H1 (cell line): Measurements from ENCODE around the gene ANGPTL2. TPM values are rescaled to one million over a fixed set of nuclear protein-coding genes. Genes with fewer than 3 reads are reported as not detected.
A peak's percentile ranks its signal among the peaks of the same experiment; 100 is the strongest.

ENCODE experiments used
- CTCF ChIA-PET: fragments of 300-600 bp; sonication (Branson Sonifier 250); formaldehyde crosslinking; loops from one replicate; lab custom pipeline; 2021; ENCODE audit not compliant: partially characterized antibody; lab: Charles Lee
- POLR2A ChIA-PET: fragments of 300-600 bp; sonication (Branson Sonifier 250); formaldehyde crosslinking; loops from one replicate; lab custom pipeline; 2021; ENCODE audit warnings: inconsistent platforms; ENCODE audit not compliant: partially characterized antibody; lab: Charles Lee
- DNase-seq, 2 experiments: peaks; one replicate each; pipeline versions ENCODE4 v3.0.0 to v3.0.0-alpha.2; 2010 to 2022; ENCODE audit warnings: low spot score in 2 of 2, low read depth in 1 of 2, mixed read lengths in 1 of 2
- FAIRE-seq: peaks from 2 replicates; lab custom pipeline; 2011; peaks lifted over from hg19 to GRCh38; lab: Jason Lieb, UNC
- H2AFZ ChIP-seq: 2 replicates; pipeline ENCODE4 v1.8.1; 2012; ENCODE audit warnings: low read length, inconsistent platforms
- H2AK5ac ChIP-seq: 2 replicates; pipeline ENCODE4 v1.6.1; 2013; ENCODE audit warnings: low read depth, low read length
- H2BK120ac ChIP-seq: replicated peaks from 2 replicates; pipeline ENCODE3; 2013; ENCODE audit warnings: low read depth, low read length, inconsistent platforms
- H2BK12ac ChIP-seq: 2 replicates; pipeline ENCODE4 v1.6.1; 2013; ENCODE audit warnings: low read depth, low read length
- H2BK15ac ChIP-seq: 2 replicates; pipeline ENCODE4 v1.6.1; 2013; ENCODE audit warnings: low read length
- H2BK20ac ChIP-seq: 2 replicates; pipeline ENCODE4 v1.6.1; 2013; ENCODE audit warnings: low read length
- H2BK5ac ChIP-seq: 2 replicates; pipeline ENCODE4 v1.6.1; 2013; ENCODE audit warnings: low read depth, low read length
- H3K14ac ChIP-seq: 2 replicates; pipeline ENCODE4 v1.6.1; 2013; ENCODE audit warnings: inconsistent platforms; ENCODE audit not compliant: insufficient read length
- H3K18ac ChIP-seq: 2 replicates; pipeline ENCODE4 v1.6.1; 2013; ENCODE audit warnings: low read length; ENCODE audit errors: extremely low read depth
- H3K23ac ChIP-seq: 2 replicates; pipeline ENCODE4 v1.6.1; 2013; ENCODE audit warnings: inconsistent platforms; ENCODE audit not compliant: insufficient read length
- H3K23me2 ChIP-seq: 2 replicates; pipeline ENCODE4 v1.6.1; 2013; ENCODE audit warnings: low read depth, low read length
- H3K27ac ChIP-seq: 2 replicates; pipeline ENCODE4 v1.6.1; 2011; ENCODE audit warnings: low read depth, low read length, inconsistent platforms
- H3K27me3 ChIP-seq, 4 experiments: replicated peaks in 1 of 4; 1 replicate in 1 of 4; 2 replicates in 3 of 4; pipeline versions ENCODE4 v1.6.1 to v1.8.1; 2011 to 2013; ENCODE audit warnings: low read length in 3 of 4, mild to moderate bottlenecking in 3 of 4, inconsistent platforms in 2 of 4, mixed read lengths in 2 of 4, moderate library complexity in 1 of 4; ENCODE audit not compliant: control insufficient read depth in 3 of 4, insufficient read depth in 3 of 4; ENCODE audit errors: extremely low read depth in 1 of 4
- H3K36me3 ChIP-seq, 4 experiments: 2 replicates each; pipeline versions ENCODE4 v1.6.1 to v1.8.1; 2011 to 2013; ENCODE audit warnings: mild to moderate bottlenecking in 4 of 4, low read length in 3 of 4, moderate library complexity in 2 of 4, control low read depth in 1 of 4, inconsistent platforms in 1 of 4; ENCODE audit not compliant: insufficient read depth in 4 of 4, control insufficient read depth in 2 of 4
- H3K4ac ChIP-seq: replicated peaks from 2 replicates; pipeline ENCODE3; 2013; ENCODE audit warnings: low read length, low read depth, mixed read lengths, inconsistent platforms; ENCODE audit not compliant: insufficient read length
- H3K4me1 ChIP-seq, 4 experiments: replicated peaks in 1 of 4; 1 replicate in 1 of 4; 2 replicates in 3 of 4; pipeline versions ENCODE4 v1.6.1 to v1.8.1; 2011 to 2013; ENCODE audit warnings: low read length in 3 of 4, inconsistent platforms in 2 of 4, mixed read lengths in 1 of 4; ENCODE audit not compliant: insufficient read depth in 4 of 4, control insufficient read depth in 3 of 4
- H3K4me2 ChIP-seq, 2 experiments: 2 replicates each; pipeline versions ENCODE4 v1.6.1 to v1.8.1; 2011 to 2013; ENCODE audit warnings: low read depth in 2 of 2, low read length in 2 of 2, control low read depth in 1 of 2, inconsistent platforms in 1 of 2, mild to moderate bottlenecking in 1 of 2; ENCODE audit not compliant: insufficient read depth in 1 of 2
- H3K4me3 ChIP-seq, 4 experiments: fragments of 200-600, 300-600 bp in 1 of 4; sonication (generic), shearing (Covaris generic), sonication (Bioruptor Twin) in 1 of 4; 2 replicates each; pipeline versions ENCODE4 v1.5.1 to v1.8.1; 2011 to 2016; ENCODE audit warnings: low read length in 4 of 4, low read depth in 3 of 4, control low read depth in 2 of 4, inconsistent platforms in 2 of 4, mild to moderate bottlenecking in 2 of 4, mixed read lengths in 1 of 4, moderate library complexity in 1 of 4; ENCODE audit not compliant: insufficient read depth in 2 of 4; ENCODE audit errors: extremely low read depth in 1 of 4
- H3K56ac ChIP-seq: replicated peaks from 2 replicates; pipeline ENCODE3; 2013; ENCODE audit warnings: low read depth, mild to moderate bottlenecking, mixed read lengths, low read length, inconsistent platforms; ENCODE audit not compliant: insufficient read length
- H3K79me1 ChIP-seq: 2 replicates; pipeline ENCODE4 v1.6.1; 2013; ENCODE audit warnings: low read depth, low read length, control low read depth
- H3K79me2 ChIP-seq, 2 experiments: 2 replicates each; pipeline versions ENCODE4 v1.6.1 to v1.8.1; 2012 to 2013; ENCODE audit warnings: low read length in 2 of 2, mild to moderate bottlenecking in 2 of 2, inconsistent platforms in 1 of 2; ENCODE audit not compliant: insufficient read depth in 2 of 2, control insufficient read depth in 1 of 2
- H3K9ac ChIP-seq, 4 experiments: replicated peaks in 1 of 4; 1 replicate in 1 of 4; 2 replicates in 3 of 4; pipeline versions ENCODE4 v1.6.1 to v1.8.1; 2011 to 2013; ENCODE audit warnings: low read depth in 3 of 4, low read length in 3 of 4, control low read depth in 2 of 4, mild to moderate bottlenecking in 2 of 4, moderate library complexity in 2 of 4, inconsistent platforms in 1 of 4; ENCODE audit errors: extremely low read depth in 1 of 4
- H3K9me3 ChIP-seq, 2 experiments: 2 replicates each; pipeline versions ENCODE4 v1.6.1 to v1.8.1; 2012 to 2013; ENCODE audit warnings: mild to moderate bottlenecking in 2 of 2, moderate library complexity in 2 of 2, control low read depth in 1 of 2, inconsistent platforms in 1 of 2, low read depth in 1 of 2, low read length in 1 of 2, mixed read lengths in 1 of 2; ENCODE audit not compliant: insufficient read depth in 2 of 2
- H4K20me1 ChIP-seq, 2 experiments: replicated peaks in 1 of 2; 2 replicates each; pipeline versions ENCODE3 to v1.8.1; 2011 to 2013; ENCODE audit warnings: inconsistent platforms in 2 of 2, low read length in 2 of 2, mild to moderate bottlenecking in 1 of 2; ENCODE audit not compliant: insufficient read depth in 2 of 2, control insufficient read depth in 1 of 2
- H4K5ac ChIP-seq: 2 replicates; pipeline ENCODE4 v1.6.1; 2013; ENCODE audit warnings: low read length, low read depth, mixed read lengths, inconsistent platforms; ENCODE audit not compliant: insufficient read length
- H4K8ac ChIP-seq: 2 replicates; pipeline ENCODE4 v1.8.0; 2013; ENCODE audit warnings: mild to moderate bottlenecking, moderate library complexity, low read length, inconsistent platforms; ENCODE audit not compliant: insufficient read depth; ENCODE audit errors: extremely low read depth
- H4K91ac ChIP-seq: replicated peaks from 2 replicates; pipeline ENCODE3; 2013; ENCODE audit warnings: low read length, mixed read lengths, inconsistent platforms; ENCODE audit not compliant: insufficient read length
- JUN ChIP-seq: IDR thresholded peaks from 2 replicates; pipeline ENCODE4 v1.6.1; 2011; ENCODE audit warnings: low read depth, mild to moderate bottlenecking, improper control_type of control experiment, low read length
- JUND ChIP-seq: IDR thresholded peaks from 2 replicates; pipeline ENCODE4 v1.6.1; 2011; ENCODE audit warnings: mild to moderate bottlenecking, improper control_type of control experiment, low read length
- KDM1A ChIP-seq: fragments of 200-600, 300-600 bp; sonication (generic); IDR thresholded peaks from 2 replicates; pipeline ENCODE4 v1.7.1; 2016; ENCODE audit warnings: mild to moderate bottlenecking, low read length, borderline replicate concordance
- NANOG ChIP-seq: IDR thresholded peaks from 2 replicates; pipeline ENCODE4 v1.6.1; 2011; ENCODE audit warnings: low read length, low read depth, mild to moderate bottlenecking, inconsistent platforms; ENCODE audit not compliant: insufficient read depth, poor library complexity, severe bottlenecking
- POLR2AphosphoS5 ChIP-seq: IDR thresholded peaks from 2 replicates; pipeline ENCODE4 v1.6.1; 2011; ENCODE audit warnings: low read depth, low read length
- WGBS, 2 experiments: shearing (Covaris generic) in 1 of 2; methylation state at CpG; one replicate each; pipeline versions ENCODE4 v1.1.6 to v1.1.7; 2013 to 2015; ENCODE audit warnings: low lambda C conversion rate in 2 of 2, mixed read lengths in 2 of 2, inconsistent platforms in 1 of 2, low coverage in 1 of 2, missing lambda C conversion rate in 1 of 2; ENCODE audit not compliant: insufficient replicate concordance in 2 of 2, insufficient coverage in 1 of 2, insufficient read length in 1 of 2; ENCODE audit errors: extremely low coverage in 1 of 2, missing lambda C conversion rate in 1 of 2; 5-methylcytosine and 5-hydroxymethylcytosine counted together
- polyA plus RNA-seq, 7 experiments: library from polyadenylated mRNA; depleted of rRNA in 3 of 7; stranded (reverse) in 5 of 7; unstranded in 2 of 7; fragments of >200 nt in 5 of 7; fragments of 200-250 nt in 2 of 7; gene quantifications; 1 replicate in 5 of 7; 2 replicates in 1 of 7; 4 replicates in 1 of 7; pipeline versions ENCODE4 v1.2.1 to v1.2.3, GENCODE V29; 2011 to 2013; ENCODE audit warnings: missing spikeins in 2 of 7, mixed read lengths in 2 of 7
- total RNA-seq: library from RNA; stranded (reverse); fragmentation: NEBNext Ultra II Directional; extraction: Animal tissue kit (Norgen Biotek cat#: 25700); gene quantifications from 2 replicates; pipeline ENCODE4 v1.2.1, GENCODE V29; 2021
- TF ChIP-seq, protein P1 (sequence below): IDR thresholded peaks from 2 replicates; pipeline ENCODE4 v1.6.1; 2012; ENCODE audit warnings: inconsistent platforms

Gene ANGPTL2
- total and polyA plus RNA-seq, 2 of the 8 experiments (the other 6 are each of a cell fraction or from before 2014, with no cell fraction given) = 9.0 to 10.6 TPM

DNA sequence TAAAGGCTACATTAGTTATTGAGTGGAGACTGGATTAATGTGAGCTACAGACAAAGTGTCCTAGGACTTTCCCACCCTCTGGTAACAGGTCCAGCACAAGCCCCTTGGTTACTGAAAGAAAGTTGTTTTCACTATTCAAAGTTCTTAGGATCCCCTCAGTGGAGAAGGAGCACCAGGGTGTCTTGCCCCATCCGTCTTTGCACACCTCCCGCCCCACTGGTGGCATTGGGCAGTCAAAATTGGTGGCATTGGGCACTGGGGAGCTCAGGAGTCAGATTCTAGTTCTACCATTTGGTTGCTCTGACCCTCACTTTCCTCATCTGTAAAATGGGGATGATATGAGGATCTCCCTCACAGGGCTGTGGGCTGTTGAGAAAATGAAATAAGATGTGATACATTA, 2.4 kb upstream of the ANGPTL2 start:
- Histone ChIP-seq H3K4me1 (peaks cover 8 to 17% (median 11%) of the 10 kb centered on the region in 4 experiments), H4K8ac (no peak overlapping the region), H3K9ac (no peak overlapping the region), H3K56ac (no peak overlapping the region), H3K23ac (no peak overlapping the region), H4K91ac (no peak overlapping the region), H3K27me3 (no peaks in the 10 kb centered on the region; a peak in 2 of 7 replicates), H4K20me1 (peaks cover 0 to 4% of the 10 kb centered on the region in 2 experiments), H2AFZ (no peak overlapping the region), H3K23me2 (peaks cover 13% of the 10 kb centered on the region), H3K4me3 (no peak overlapping the region), H3K27ac (no peak overlapping the region), H3K18ac (no peak overlapping the region), H4K5ac (no peak overlapping the region), H3K36me3 (no peaks in the 10 kb centered on the region; a peak in 1 of 8 replicates), H2BK5ac (no peak overlapping the region), H3K9me3 (no peaks in the 10 kb centered on the region), H3K79me2 (peaks cover 0 to 4% of the 10 kb centered on the region in 2 experiments; a peak in 1 of 4 replicates), H2BK15ac (no peak overlapping the region), H2BK20ac (no peak overlapping the region), H2BK120ac (no peak overlapping the region), H3K4ac (no peak overlapping the region), H2BK12ac (no peak overlapping the region), H3K4me2 (no peak overlapping the region), H2AK5ac (no peak overlapping the region), H3K79me1 (no peaks in the 10 kb centered on the region), H3K14ac (no peak overlapping the region)
- ChIA-PET CTCF (interaction anchor here (0.7 to 1.6 kb wide), 7 partner anchors 9 to 183 kb away, joined by 3 to 6 read pairs (median 4); no protein-coding TSS in a partner anchor), POLR2A (no interaction called here)
- DNase-seq (no peak), FAIRE-seq (no peak)
- TF ChIP-seq, protein P1, sequence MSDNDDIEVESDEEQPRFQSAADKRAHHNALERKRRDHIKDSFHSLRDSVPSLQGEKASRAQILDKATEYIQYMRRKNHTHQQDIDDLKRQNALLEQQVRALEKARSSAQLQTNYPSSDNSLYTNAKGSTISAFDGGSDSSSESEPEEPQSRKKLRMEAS = no peak
- TF ChIP-seq JUN (no peak), NANOG (no peak), JUND (no peak), KDM1A (peak; percentile 29; the same call in 1 of the 2 replicates), POLR2AphosphoS5 (no peak)
- 100% methylated on average over 2 of the region's 2 CpGs; no CpG with 5 or more reads in 1 of the 2 experiments for WGBS, 2 experiments
